H9 (cell line): ENCODE data around the gene KCNAB2. TPM values are rescaled to one million over a fixed set of nuclear protein-coding genes. Genes with fewer than 3 reads are reported as not detected.

Source experiments
- DNase-seq: peaks from one replicate; pipeline ENCODE4 v3.0.0-alpha.2; 2017
- H2AFZ ChIP-seq: one replicate; pipeline ENCODE4 v1.6.1; 2013; ENCODE audit warnings: mild to moderate bottlenecking, low read length, control low read depth, moderate library complexity
- H2AK5ac ChIP-seq: 2 replicates; pipeline ENCODE4 v1.6.1; 2013; ENCODE audit warnings: low read length, control low read depth, mixed read lengths; ENCODE audit not compliant: insufficient read length
- H2BK120ac ChIP-seq: one replicate; pipeline ENCODE4 v1.6.1; 2013; ENCODE audit warnings: low read depth, mild to moderate bottlenecking, low read length, control low read depth, inconsistent platforms; ENCODE audit not compliant: poor library complexity, severe bottlenecking
- H2BK12ac ChIP-seq: 2 replicates; pipeline ENCODE4 v1.6.1; 2013; ENCODE audit warnings: low read length, control low read depth, mixed read lengths, low read depth; ENCODE audit not compliant: insufficient read length
- H2BK15ac ChIP-seq: 2 replicates; pipeline ENCODE4 v1.6.1; 2013; ENCODE audit warnings: low read depth, low read length, control low read depth
- H2BK20ac ChIP-seq: one replicate; pipeline ENCODE4 v1.6.1; 2013; ENCODE audit warnings: low read depth, mild to moderate bottlenecking, low read length, control low read depth, inconsistent platforms; ENCODE audit not compliant: poor library complexity, severe bottlenecking
- H2BK5ac ChIP-seq: 2 replicates; pipeline ENCODE4 v1.6.1; 2013; ENCODE audit warnings: low read length, control low read depth, mixed read lengths; ENCODE audit not compliant: insufficient read length
- H3K14ac ChIP-seq: 2 replicates; pipeline ENCODE4 v1.6.1; 2013; ENCODE audit warnings: low read length, control low read depth; ENCODE audit not compliant: insufficient read depth
- H3K18ac ChIP-seq: 2 replicates; pipeline ENCODE4 v1.6.1; 2013; ENCODE audit warnings: low read depth, mild to moderate bottlenecking, mixed read lengths, low read length, control low read depth; ENCODE audit not compliant: insufficient read length
- H3K23ac ChIP-seq: 2 replicates; pipeline ENCODE4 v1.6.1; 2013; ENCODE audit warnings: low read length, control low read depth, mixed read lengths, low read depth; ENCODE audit not compliant: insufficient read length
- H3K23me2 ChIP-seq: 2 replicates; pipeline ENCODE4 v1.6.1; 2013; ENCODE audit warnings: low read depth, mild to moderate bottlenecking, mixed read lengths, low read length, control low read depth; ENCODE audit not compliant: insufficient read length, poor library complexity, severe bottlenecking
- H3K27ac ChIP-seq: 2 replicates; pipeline ENCODE4 v1.5.1; 2013; ENCODE audit warnings: low read length, control low read depth, mixed read lengths, low read depth; ENCODE audit not compliant: insufficient read length
- H3K27me3 ChIP-seq: 2 replicates; pipeline ENCODE4 v1.6.1; 2013; ENCODE audit warnings: low read length, control low read depth, inconsistent platforms; ENCODE audit not compliant: insufficient read depth
- H3K4ac ChIP-seq: 2 replicates; pipeline ENCODE4 v1.6.1; 2013; ENCODE audit warnings: low read depth, mild to moderate bottlenecking, control low read depth, inconsistent platforms, low read length, moderate library complexity
- H3K4me1 ChIP-seq: 2 replicates; pipeline ENCODE4 v1.6.1; 2013; ENCODE audit warnings: low read length, control low read depth, inconsistent platforms; ENCODE audit not compliant: insufficient read depth
- H3K4me2 ChIP-seq: 2 replicates; pipeline ENCODE4 v1.6.1; 2013; ENCODE audit warnings: low read length, control low read depth, mixed read lengths; ENCODE audit not compliant: insufficient read length, insufficient read depth
- H3K56ac ChIP-seq: 2 replicates; pipeline ENCODE4 v1.6.1; 2013; ENCODE audit warnings: low read depth, mild to moderate bottlenecking, mixed read lengths, low read length, control low read depth; ENCODE audit not compliant: insufficient read length
- H3K79me1 ChIP-seq: 2 replicates; pipeline ENCODE4 v1.6.1; 2013; ENCODE audit warnings: low read depth, mild to moderate bottlenecking, moderate library complexity, low read length, control low read depth, inconsistent platforms; ENCODE audit not compliant: insufficient read depth, poor library complexity, severe bottlenecking
- H3K79me2 ChIP-seq: 2 replicates; pipeline ENCODE4 v1.6.1; 2013; ENCODE audit warnings: low read length, control low read depth, inconsistent platforms; ENCODE audit not compliant: insufficient read depth
- H3K9ac ChIP-seq: 2 replicates; pipeline ENCODE4 v1.6.1; 2013; ENCODE audit warnings: low read length, control low read depth, mixed read lengths; ENCODE audit not compliant: insufficient read length; ENCODE audit errors: extremely low read depth
- H3K9me3 ChIP-seq: one replicate; pipeline ENCODE4 v1.6.1; 2013; ENCODE audit warnings: low read depth, low read length, inconsistent platforms; ENCODE audit not compliant: control insufficient read depth
- H3T11ph ChIP-seq: one replicate; pipeline ENCODE4 v1.6.1; 2013; ENCODE audit warnings: mild to moderate bottlenecking, low read length, control low read depth, inconsistent platforms
- H4K20me1 ChIP-seq: one replicate; pipeline ENCODE4 v1.6.1; 2013; ENCODE audit not compliant: control insufficient read depth, insufficient read length, insufficient read depth
- H4K5ac ChIP-seq: 2 replicates; pipeline ENCODE4 v1.6.1; 2013; ENCODE audit warnings: low read depth, mild to moderate bottlenecking, mixed read lengths, low read length, control low read depth; ENCODE audit not compliant: insufficient read length
- H4K8ac ChIP-seq: replicated peaks from 2 replicates; pipeline ENCODE4 v1.6.1; 2013; ENCODE audit warnings: low read length, control low read depth, mixed read lengths, low read depth; ENCODE audit not compliant: insufficient read length
- H4K91ac ChIP-seq: 2 replicates; pipeline ENCODE4 v1.6.1; 2013; ENCODE audit warnings: low read depth, mild to moderate bottlenecking, moderate library complexity, mixed read lengths, low read length, control low read depth; ENCODE audit not compliant: insufficient read length
- H3K27ac Mint-ChIP-seq, 3 experiments: 2 replicates in 2 of 3; 3 replicates in 1 of 3; pipeline ENCODE4 v1.8.0; 2020 to 2021; ENCODE audit warnings: mixed read lengths in 3 of 3, mild to moderate bottlenecking in 1 of 3, moderate library complexity in 1 of 3
- H3K27me3 Mint-ChIP-seq: 2 replicates; pipeline ENCODE4 v1.8.0; 2021; ENCODE audit warnings: low read depth, mild to moderate bottlenecking, moderate library complexity, mixed read lengths
- H3K36me3 Mint-ChIP-seq, 3 experiments: 2 replicates in 2 of 3; 3 replicates in 1 of 3; pipeline ENCODE4 v1.8.0; 2020 to 2021; ENCODE audit warnings: low read depth in 3 of 3, mixed read lengths in 3 of 3; ENCODE audit not compliant: insufficient read depth in 1 of 3
- H3K4me1 Mint-ChIP-seq, 2 experiments: 2 replicates each; pipeline ENCODE4 v1.8.0; 2020; ENCODE audit warnings: mixed read lengths in 2 of 2
- H3K4me3 Mint-ChIP-seq, 2 experiments: 2 replicates in 1 of 2; 3 replicates in 1 of 2; pipeline ENCODE4 v1.8.0; 2020 to 2021; ENCODE audit warnings: mild to moderate bottlenecking in 2 of 2, mixed read lengths in 2 of 2, moderate library complexity in 1 of 2
- H3K9me3 Mint-ChIP-seq, 2 experiments: 2 replicates in 1 of 2; 3 replicates in 1 of 2; pipeline ENCODE4 v1.8.0; 2020; ENCODE audit warnings: mild to moderate bottlenecking in 2 of 2, mixed read lengths in 2 of 2, moderate library complexity in 1 of 2
- WGBS: extraction: QIAGEN DNeasy Blood & Tissue Kit; methylation state at CpG from one replicate; pipeline ENCODE4 v1.1.7; 2013; ENCODE audit warnings: missing lambda C conversion rate, low lambda C conversion rate, mixed read lengths; ENCODE audit not compliant: insufficient read length; ENCODE audit errors: extremely low coverage; 5-methylcytosine and 5-hydroxymethylcytosine counted together
- total RNA-seq: library from RNA; stranded (reverse); gene quantifications from 2 replicates; pipeline ENCODE4 v1.2.1, GENCODE V29; 2021
- TF ChIP-seq, protein P1 (sequence below): fragments of 200-600 bp; sonication (generic); conservative IDR thresholded peaks from 3 replicates; pipeline ENCODE4 v1.8.0; 2021; ENCODE audit warnings: antibody characterized with exemption, mild to moderate bottlenecking

Gene KCNAB2
- total RNA-seq, 1 experiment from 2014 or later: 8.3 TPM

DNA sequence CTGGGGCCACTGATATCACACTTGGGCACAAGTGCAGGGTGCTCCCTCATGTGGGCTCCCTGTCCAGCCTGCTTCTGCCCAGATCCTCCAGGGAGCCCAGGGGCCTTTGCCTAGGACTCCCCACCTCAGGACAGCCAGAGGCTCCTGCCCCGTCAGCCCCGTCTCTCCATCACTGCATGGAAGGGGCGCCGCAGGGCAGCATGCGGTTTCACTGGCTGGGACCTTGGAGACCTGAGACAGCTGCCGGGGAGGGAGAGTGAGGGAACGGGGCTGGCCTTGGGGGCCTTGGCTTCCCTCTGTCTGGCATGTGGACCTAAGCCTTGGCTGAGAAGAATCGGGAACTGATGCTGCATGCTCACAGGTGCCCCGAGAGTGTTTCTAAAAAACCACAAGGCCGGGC, 46.5 kb downstream of the KCNAB2 start:
- no peak for DNase-seq
- Histone ChIP-seq H3K79me2 (no peaks in the 10 kb centered on the region), H2BK12ac (no peak overlapping the region), H2AK5ac (no peak overlapping the region), H2BK120ac (no peak overlapping the region), H3K23me2 (no peaks in the 10 kb centered on the region), H4K5ac (no peak overlapping the region), H2BK5ac (no peak overlapping the region), H4K20me1 (no peaks in the 10 kb centered on the region), H2BK20ac (no peak overlapping the region), H3K23ac (no peak overlapping the region), H3K9me3 (no peaks in the 10 kb centered on the region), H3K4me1 (no peaks in the 10 kb centered on the region), H3K9ac (no peak overlapping the region), H3K27me3 (no peaks in the 10 kb centered on the region; the same call in 1 of the 2 replicates), H2AFZ (no peak overlapping the region), H3K4me2 (no peak overlapping the region), H4K8ac (no peak overlapping the region), H3K18ac (no peak overlapping the region), H4K91ac (no peak overlapping the region), H3K27ac (no peak overlapping the region), H3T11ph (no peak overlapping the region), H3K14ac (no peak overlapping the region), H3K56ac (no peak overlapping the region), H3K4ac (no peak overlapping the region), H3K79me1 (no peaks in the 10 kb centered on the region), H2BK15ac (no peak overlapping the region)
- whole genome bisulfite sequencing: no CpG with 5 or more reads among the region's 10 CpGs
- H3K36me3 Mint-ChIP-seq: no peaks in the 10 kb centered on the region
- H3K27ac Mint-ChIP-seq: no peak overlapping the region
- H3K4me1 Mint-ChIP-seq: no peaks in the 10 kb centered on the region
- no peaks in the 10 kb centered on the region for H3K9me3 Mint-ChIP-seq
- no peak overlapping the region for H3K4me3 Mint-ChIP-seq
- no peaks in the 10 kb centered on the region for H3K27me3 Mint-ChIP-seq
- TF ChIP-seq, protein P1, sequence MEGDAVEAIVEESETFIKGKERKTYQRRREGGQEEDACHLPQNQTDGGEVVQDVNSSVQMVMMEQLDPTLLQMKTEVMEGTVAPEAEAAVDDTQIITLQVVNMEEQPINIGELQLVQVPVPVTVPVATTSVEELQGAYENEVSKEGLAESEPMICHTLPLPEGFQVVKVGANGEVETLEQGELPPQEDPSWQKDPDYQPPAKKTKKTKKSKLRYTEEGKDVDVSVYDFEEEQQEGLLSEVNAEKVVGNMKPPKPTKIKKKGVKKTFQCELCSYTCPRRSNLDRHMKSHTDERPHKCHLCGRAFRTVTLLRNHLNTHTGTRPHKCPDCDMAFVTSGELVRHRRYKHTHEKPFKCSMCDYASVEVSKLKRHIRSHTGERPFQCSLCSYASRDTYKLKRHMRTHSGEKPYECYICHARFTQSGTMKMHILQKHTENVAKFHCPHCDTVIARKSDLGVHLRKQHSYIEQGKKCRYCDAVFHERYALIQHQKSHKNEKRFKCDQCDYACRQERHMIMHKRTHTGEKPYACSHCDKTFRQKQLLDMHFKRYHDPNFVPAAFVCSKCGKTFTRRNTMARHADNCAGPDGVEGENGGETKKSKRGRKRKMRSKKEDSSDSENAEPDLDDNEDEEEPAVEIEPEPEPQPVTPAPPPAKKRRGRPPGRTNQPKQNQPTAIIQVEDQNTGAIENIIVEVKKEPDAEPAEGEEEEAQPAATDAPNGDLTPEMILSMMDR: no peak
